Measurements from ENCODE around the gene NIN. TPM values are rescaled to one million over a fixed set of nuclear protein-coding genes. Genes with fewer than 3 reads are reported as not detected.

The NIN gene
- total RNA-seq, 1 donor from 2014 or later = 46.9 TPM

DNA sequence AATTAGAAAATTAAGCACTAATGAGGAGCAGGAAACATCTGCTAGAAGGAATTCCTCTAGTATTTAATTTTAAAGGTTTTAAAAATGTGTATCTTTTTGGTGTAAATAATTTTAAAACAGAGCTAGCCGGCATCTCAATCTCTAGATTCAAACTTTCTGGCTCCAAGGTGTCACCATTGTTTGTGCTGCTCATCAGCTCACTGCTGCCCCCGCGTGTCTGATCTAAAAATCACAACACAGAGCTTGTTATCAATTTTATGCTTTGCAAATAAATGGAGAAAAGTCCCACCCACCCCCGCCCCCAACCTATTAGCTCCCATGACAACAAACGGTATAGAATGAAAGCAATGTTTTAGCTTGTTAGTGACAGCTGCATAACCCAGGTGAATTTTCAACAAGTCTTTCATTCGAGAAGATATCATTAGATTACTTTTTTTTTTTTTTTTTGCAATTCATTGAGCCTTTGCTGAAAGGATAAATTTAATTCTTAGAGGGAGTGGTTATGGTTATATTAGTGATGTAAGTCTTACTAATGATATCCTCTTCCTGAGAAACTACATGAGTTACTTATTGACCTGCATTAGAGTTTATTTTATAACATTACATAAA is 29.6 kb upstream of the NIN start:
- Mint-ChIP-seq H3K36me3 (ENCODE audit: low read depth) (no peaks in the 10 kb centered on the region), H3K27ac (ENCODE audit: unreplicated experiment) (peak overlapping the region; percentile 89), H3K9me3 (ENCODE audit: low read depth) (no peaks in the 10 kb centered on the region), H3K4me1 (ENCODE audit: low read depth) (peaks cover 18% of the 10 kb centered on the region), H3K27me3 (ENCODE audit: low read depth) (no peaks in the 10 kb centered on the region), H3K4me3 (ENCODE audit: unreplicated experiment) (peak overlapping the region; percentile 75)
- DNase-seq (ENCODE audit: low spot score) = no peak
- TF ChIP-seq, protein P1, sequence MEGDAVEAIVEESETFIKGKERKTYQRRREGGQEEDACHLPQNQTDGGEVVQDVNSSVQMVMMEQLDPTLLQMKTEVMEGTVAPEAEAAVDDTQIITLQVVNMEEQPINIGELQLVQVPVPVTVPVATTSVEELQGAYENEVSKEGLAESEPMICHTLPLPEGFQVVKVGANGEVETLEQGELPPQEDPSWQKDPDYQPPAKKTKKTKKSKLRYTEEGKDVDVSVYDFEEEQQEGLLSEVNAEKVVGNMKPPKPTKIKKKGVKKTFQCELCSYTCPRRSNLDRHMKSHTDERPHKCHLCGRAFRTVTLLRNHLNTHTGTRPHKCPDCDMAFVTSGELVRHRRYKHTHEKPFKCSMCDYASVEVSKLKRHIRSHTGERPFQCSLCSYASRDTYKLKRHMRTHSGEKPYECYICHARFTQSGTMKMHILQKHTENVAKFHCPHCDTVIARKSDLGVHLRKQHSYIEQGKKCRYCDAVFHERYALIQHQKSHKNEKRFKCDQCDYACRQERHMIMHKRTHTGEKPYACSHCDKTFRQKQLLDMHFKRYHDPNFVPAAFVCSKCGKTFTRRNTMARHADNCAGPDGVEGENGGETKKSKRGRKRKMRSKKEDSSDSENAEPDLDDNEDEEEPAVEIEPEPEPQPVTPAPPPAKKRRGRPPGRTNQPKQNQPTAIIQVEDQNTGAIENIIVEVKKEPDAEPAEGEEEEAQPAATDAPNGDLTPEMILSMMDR (IDR thresholded peaks at IDR 0.05) = peak; percentile 91

- H3K27ac Mint-ChIP-seq (ENCODE audit: unreplicated experiment) = peak overlapping the region; percentile 89
- no peaks in the 10 kb centered on the region for H3K9me3 Mint-ChIP-seq (ENCODE audit: low read depth)
- TF ChIP-seq, protein P1 (IDR thresholded peaks at IDR 0.05) = no peak
- DNase-seq (ENCODE audit: low spot score) = no peak
- no peaks in the 10 kb centered on the region for H3K36me3 Mint-ChIP-seq (ENCODE audit: low read depth)
- peak overlapping the region; percentile 75 for H3K4me3 Mint-ChIP-seq (ENCODE audit: unreplicated experiment)
- H3K27me3 Mint-ChIP-seq (ENCODE audit: low read depth) = no peaks in the 10 kb centered on the region
- peaks cover 15% of the 10 kb centered on the region for H3K4me1 Mint-ChIP-seq (ENCODE audit: low read depth)
These were observed 28.3 kb upstream of the NIN start for GRCh38 chr14:50859296-50859624.

GRCh38 chr14:50856660-50857059 is 25.7 kb upstream of the NIN start:
- Mint-ChIP-seq H3K36me3 (ENCODE audit: low read depth) (no peaks in the 10 kb centered on the region), H3K4me3 (ENCODE audit: unreplicated experiment) (no peak overlapping the region), H3K27ac (ENCODE audit: unreplicated experiment) (no peak overlapping the region), H3K27me3 (ENCODE audit: low read depth) (no peaks in the 10 kb centered on the region), H3K4me1 (ENCODE audit: low read depth) (peaks cover 15% of the 10 kb centered on the region), H3K9me3 (ENCODE audit: low read depth) (no peaks in the 10 kb centered on the region)
- TF ChIP-seq, protein P1 (IDR thresholded peaks at IDR 0.05) = no peak
- no peak for DNase-seq (ENCODE audit: low spot score)

DNA sequence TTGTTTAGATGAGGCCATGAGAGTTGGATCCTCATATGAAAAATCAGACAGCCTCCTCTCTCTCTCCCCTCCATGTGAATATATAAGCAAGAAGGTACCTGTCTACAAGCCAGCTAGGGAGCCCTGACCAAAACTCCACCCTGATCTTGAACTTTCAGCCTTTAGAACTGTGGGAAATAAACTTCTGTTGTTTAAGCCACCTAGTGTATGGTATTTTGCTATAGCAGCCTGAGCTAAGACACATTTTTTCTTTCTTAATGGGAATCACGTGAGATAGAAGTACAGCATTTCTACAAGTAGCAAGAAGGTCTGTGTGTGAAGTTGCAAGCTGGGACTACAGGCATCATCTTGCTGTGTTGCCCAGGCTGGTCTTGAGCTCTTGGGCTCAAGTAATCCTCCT is 24.6 kb upstream of the NIN start:
- H3K27me3 Mint-ChIP-seq (ENCODE audit: low read depth) = no peaks in the 10 kb centered on the region
- no peaks in the 10 kb centered on the region for H3K36me3 Mint-ChIP-seq (ENCODE audit: low read depth)
- no peaks in the 10 kb centered on the region for H3K9me3 Mint-ChIP-seq (ENCODE audit: low read depth)
- H3K27ac Mint-ChIP-seq (ENCODE audit: unreplicated experiment) = no peak overlapping the region
- H3K4me3 Mint-ChIP-seq (ENCODE audit: unreplicated experiment) = no peak overlapping the region
- TF ChIP-seq, protein P1 (IDR thresholded peaks at IDR 0.05) = peak; percentile 66
- H3K4me1 Mint-ChIP-seq (ENCODE audit: low read depth) = peaks cover 14% of the 10 kb centered on the region
- DNase-seq (ENCODE audit: low spot score) = no peak

DNA sequence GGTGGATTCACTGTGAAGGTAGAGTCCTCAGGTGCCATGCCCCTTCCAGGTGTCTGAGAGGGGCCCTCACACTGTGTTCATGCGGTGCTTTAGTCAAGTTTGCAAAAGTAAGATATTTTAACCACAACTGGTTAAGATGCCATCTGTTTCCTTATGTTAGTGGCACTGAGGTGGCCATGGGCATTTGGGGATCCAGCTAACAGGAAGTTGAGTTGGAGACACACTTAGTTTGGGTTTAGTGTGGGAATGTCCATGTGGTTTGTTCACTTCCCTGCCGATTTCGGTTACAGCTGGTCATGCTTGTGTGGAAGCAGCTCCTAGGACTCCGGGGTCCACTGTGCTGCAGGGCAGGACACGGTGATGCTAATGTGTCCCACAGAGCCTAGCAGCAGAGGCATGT is 23.6 kb upstream of the NIN start:
- DNase-seq (ENCODE audit: low spot score) = no peak
- no peak overlapping the region for H3K27ac Mint-ChIP-seq (ENCODE audit: unreplicated experiment)
- H3K4me3 Mint-ChIP-seq (ENCODE audit: unreplicated experiment) = no peak overlapping the region
- H3K4me1 Mint-ChIP-seq (ENCODE audit: low read depth) = peaks cover 5% of the 10 kb centered on the region
- TF ChIP-seq, protein P1 (IDR thresholded peaks at IDR 0.05) = no peak
- H3K36me3 Mint-ChIP-seq (ENCODE audit: low read depth) = no peaks in the 10 kb centered on the region
- no peaks in the 10 kb centered on the region for H3K27me3 Mint-ChIP-seq (ENCODE audit: low read depth)
- H3K9me3 Mint-ChIP-seq (ENCODE audit: low read depth) = no peaks in the 10 kb centered on the region
